Adrenal gland (tissue), 12 donors: Measurements from ENCODE around the gene NLRP2B. TPM values are rescaled to one million over a fixed set of nuclear protein-coding genes. Genes with fewer than 3 reads are reported as not detected.

Experiments
- DNase-seq, 7 donors: peaks; one replicate each; pipeline ENCODE4 v3.0.0-alpha.2; 2019 to 2020
- H3K27ac ChIP-seq, 5 donors: fragments of 200-600 bp; sonication (generic) in 4 of 5; 1 replicate in 3 of 5; 2 replicates in 2 of 5; pipeline versions ENCODE4 v1.5.1 to v1.8.0; 2016 to 2020; ENCODE audit warnings: mild to moderate bottlenecking in 1 of 5
- H3K27me3 ChIP-seq: fragments of 200-600 bp; 2 replicates; pipeline ENCODE4 v1.8.0; 2021
- H3K36me3 ChIP-seq, 2 donors: fragments of 200-600 bp; replicated peaks in 1 of 2; 1 replicate in 1 of 2; 2 replicates in 1 of 2; pipeline versions ENCODE4 v1.5.1 to v1.8.0; 2018 to 2022
- H3K4me1 ChIP-seq, 2 donors: fragments of 200-600 bp; replicated peaks in 1 of 2; 1 replicate in 1 of 2; 2 replicates in 1 of 2; pipeline versions ENCODE4 v1.5.1 to v1.8.0; 2018 to 2021
- H3K4me3 ChIP-seq, 4 donors: fragments of 200-600 bp; sonication (generic) in 3 of 4; one replicate each; pipeline ENCODE4 v1.5.1; 2016 to 2018
- H3K9me3 ChIP-seq, 3 donors: fragments of 200-600 bp; sonication (generic) in 1 of 3; replicated peaks in 1 of 3; 1 replicate in 2 of 3; 2 replicates in 1 of 3; pipeline versions ENCODE4 v1.5.1 to v1.8.0; 2016 to 2021
- POLR2A ChIP-seq, 2 donors: fragments of 450-650 bp; IDR thresholded peaks; one replicate each; pipeline ENCODE4 v1.6.1; 2017; ENCODE audit warnings: antibody characterized with exemption in 2 of 2, mild to moderate bottlenecking in 2 of 2, moderate library complexity in 1 of 2
- WGBS, 4 donors: extraction: QIAGEN DNeasy Blood & Tissue Kit in 2 of 4; methylation state at CpG; one replicate each; pipeline versions ENCODE4 v1.1.5 to v1.1.7; 2013 to 2017; 5-methylcytosine and 5-hydroxymethylcytosine counted together
- intact Hi-C, 2 donors: fragments of 100-400 bp; cut with DNase I; formaldehyde crosslinking; loops; one replicate each; pipeline versions ENCODE4 v1.14.1 to v1.15.0; 2022 to 2023
- polyA plus RNA-seq, 3 donors: library from polyadenylated mRNA; stranded (reverse); fragments of 200-250 nt in 2 of 3; fragments of 350-450 nt in 1 of 3; fragmentation: Illumina TruSeq in 1 of 3; extraction: RNeasy Lipid Tissue Mini Kit (QIAGEN cat#74804) in 1 of 3; gene quantifications; one replicate each; pipeline ENCODE4 v1.2.3, GENCODE V29; 2013 to 2014
- total RNA-seq, 9 donors: library from RNA; depleted of rRNA in 4 of 9; stranded (reverse); fragments of >200 nt in 4 of 9; fragments of 120-200 nt in 1 of 9; fragmentation: NEBNext Ultra II Directional in 1 of 9; extraction: Animal tissue kit (Norgen Biotek cat#: 25700) in 1 of 9; gene quantifications; one replicate each; pipeline versions ENCODE4 v1.1.0 to v1.2.4, GENCODE V29; 2013 to 2023
- TF ChIP-seq, protein P1 (sequence below), 6 experiments: fragments of 450-650 bp in 4 of 6; fragments of 200-600 bp in 2 of 6; sonication (generic) in 1 of 6; IDR thresholded peaks; 1 replicate in 5 of 6; 2 replicates in 1 of 6; pipeline versions ENCODE4 v1.5.1 to v1.8.0; 2016 to 2021; ENCODE audit warnings: antibody characterized with exemption in 6 of 6, mild to moderate bottlenecking in 2 of 6, moderate library complexity in 1 of 6
- donor health status: healthy with polysubstance abuse.
- donor health status: Bipolar disorder and iron deficiency.
- donor health status: DM: yes; HTN: yes; CAD: no.
- donor health status: DM: no; HTN: no; CAD: no.
- donor health status: DM: no; HTN: no; CAD: no.
- donor health status: DM: yes; HTN: yes; CAD: no.

Gene NLRP2B
- total and polyA plus RNA-seq, 12 donors, result 0.24 TPM; not detected in 11

DNA sequence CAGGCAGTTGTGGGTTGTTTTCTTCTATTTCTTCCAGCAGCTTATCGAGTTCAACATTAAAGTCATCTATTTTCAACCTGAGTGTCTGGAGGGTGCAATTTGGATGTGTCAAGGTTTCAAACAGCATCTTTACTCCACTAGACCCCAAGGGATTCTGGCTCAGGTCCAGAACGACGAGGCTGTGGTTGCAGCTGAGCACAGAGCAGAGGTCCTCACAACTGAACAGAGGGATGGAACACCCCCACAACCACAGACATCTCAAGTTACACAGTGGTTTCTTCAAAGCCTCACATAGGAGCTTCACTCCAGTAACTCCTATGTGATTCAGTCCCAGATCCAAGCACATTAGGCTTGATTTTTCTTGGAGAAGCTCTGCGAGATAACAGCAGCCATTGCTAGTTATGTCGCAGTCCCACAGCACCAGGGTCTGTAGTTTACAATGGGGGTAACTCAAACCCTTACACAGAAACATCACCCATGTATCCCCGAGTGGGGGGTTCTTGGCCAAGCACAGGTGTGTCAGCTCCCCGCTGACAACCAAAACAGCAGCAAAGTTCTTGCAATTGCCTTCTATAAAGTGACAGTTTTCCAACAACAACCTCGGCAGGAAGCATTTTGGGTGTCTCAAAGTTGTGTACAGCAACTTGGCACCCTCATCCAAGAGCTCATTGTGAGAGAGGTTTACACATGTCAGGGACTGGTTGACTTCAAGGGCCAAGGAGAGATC lies 2.8 kb downstream of the NLRP2B start:
- no peak overlapping the region for H3K27ac ChIP-seq
- no peaks in the 10 kb centered on the region for H3K36me3 ChIP-seq
- TF ChIP-seq POLR2A (IDR thresholded peaks at IDR 0.05), result no peak
- TF ChIP-seq, protein P1, sequence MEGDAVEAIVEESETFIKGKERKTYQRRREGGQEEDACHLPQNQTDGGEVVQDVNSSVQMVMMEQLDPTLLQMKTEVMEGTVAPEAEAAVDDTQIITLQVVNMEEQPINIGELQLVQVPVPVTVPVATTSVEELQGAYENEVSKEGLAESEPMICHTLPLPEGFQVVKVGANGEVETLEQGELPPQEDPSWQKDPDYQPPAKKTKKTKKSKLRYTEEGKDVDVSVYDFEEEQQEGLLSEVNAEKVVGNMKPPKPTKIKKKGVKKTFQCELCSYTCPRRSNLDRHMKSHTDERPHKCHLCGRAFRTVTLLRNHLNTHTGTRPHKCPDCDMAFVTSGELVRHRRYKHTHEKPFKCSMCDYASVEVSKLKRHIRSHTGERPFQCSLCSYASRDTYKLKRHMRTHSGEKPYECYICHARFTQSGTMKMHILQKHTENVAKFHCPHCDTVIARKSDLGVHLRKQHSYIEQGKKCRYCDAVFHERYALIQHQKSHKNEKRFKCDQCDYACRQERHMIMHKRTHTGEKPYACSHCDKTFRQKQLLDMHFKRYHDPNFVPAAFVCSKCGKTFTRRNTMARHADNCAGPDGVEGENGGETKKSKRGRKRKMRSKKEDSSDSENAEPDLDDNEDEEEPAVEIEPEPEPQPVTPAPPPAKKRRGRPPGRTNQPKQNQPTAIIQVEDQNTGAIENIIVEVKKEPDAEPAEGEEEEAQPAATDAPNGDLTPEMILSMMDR (IDR thresholded peaks at IDR 0.05), result no peak
- no peak overlapping the region for H3K4me3 ChIP-seq
- DNase-seq, result no peak
- H3K9me3 ChIP-seq, result no peaks in the 10 kb centered on the region
- H3K27me3 ChIP-seq, result peaks cover 6% of the 10 kb centered on the region
- WGBS, 4 donors, result 68 to 73% (median 72%) methylated on average over 3 to 8 of the region's 8 CpGs
- intact Hi-C loops, result no loop called here
- no peaks in the 10 kb centered on the region for H3K4me1 ChIP-seq

DNA sequence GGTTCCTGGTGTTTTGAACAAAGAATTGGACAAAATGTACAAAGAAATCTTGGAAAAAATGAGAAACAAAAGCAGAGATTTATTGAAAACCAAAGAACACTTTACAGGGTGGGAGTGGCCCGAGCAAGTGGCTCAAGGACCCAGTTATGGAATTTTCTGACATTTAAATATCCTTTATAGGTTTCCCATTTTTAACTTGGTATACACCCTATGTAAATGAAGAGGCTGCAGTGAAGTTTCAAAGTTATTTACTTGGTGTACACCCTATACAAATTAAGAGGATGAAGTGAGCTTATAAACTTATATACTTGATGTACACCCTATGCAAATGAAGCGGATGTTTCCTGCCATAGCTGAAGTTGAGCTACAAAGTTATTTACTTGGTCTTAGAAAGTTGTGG lies 4.7 kb downstream of the NLRP2B start:
- no peak for DNase-seq
- no peak overlapping the region for H3K27ac ChIP-seq
- H3K9me3 ChIP-seq, result no peaks in the 10 kb centered on the region
- H3K4me3 ChIP-seq, result no peak overlapping the region
- H3K36me3 ChIP-seq, result no peaks in the 10 kb centered on the region
- H3K27me3 ChIP-seq, result peaks cover 4% of the 10 kb centered on the region
- H3K4me1 ChIP-seq, result no peaks in the 10 kb centered on the region
- intact Hi-C loops, result no loop called here
- TF ChIP-seq POLR2A (IDR thresholded peaks at IDR 0.05), result no peak
- TF ChIP-seq, protein P1 (IDR thresholded peaks at IDR 0.05), result no peak
- 74 to 80% (median 77%) methylated on average over 2 of the region's 2 CpGs for WGBS, 4 donors

GRCh38 chrX:57674861-57675260 lies 5.2 kb downstream of the NLRP2B start:
- DNase-seq, result no peak
- no peaks in the 10 kb centered on the region for H3K4me1 ChIP-seq
- H3K4me3 ChIP-seq, result no peak overlapping the region
- no peaks in the 10 kb centered on the region for H3K36me3 ChIP-seq
- no peaks in the 10 kb centered on the region for H3K9me3 ChIP-seq
- TF ChIP-seq, protein P1 (IDR thresholded peaks at IDR 0.05), result no peak
- no peak for TF ChIP-seq POLR2A (IDR thresholded peaks at IDR 0.05)
- WGBS, 4 donors, result 67 to 82% (median 69%) methylated on average over 5 of the region's 5 CpGs
- no peak overlapping the region for H3K27ac ChIP-seq
- H3K27me3 ChIP-seq, result no peaks in the 10 kb centered on the region
- intact Hi-C loops, result no loop called here

DNA sequence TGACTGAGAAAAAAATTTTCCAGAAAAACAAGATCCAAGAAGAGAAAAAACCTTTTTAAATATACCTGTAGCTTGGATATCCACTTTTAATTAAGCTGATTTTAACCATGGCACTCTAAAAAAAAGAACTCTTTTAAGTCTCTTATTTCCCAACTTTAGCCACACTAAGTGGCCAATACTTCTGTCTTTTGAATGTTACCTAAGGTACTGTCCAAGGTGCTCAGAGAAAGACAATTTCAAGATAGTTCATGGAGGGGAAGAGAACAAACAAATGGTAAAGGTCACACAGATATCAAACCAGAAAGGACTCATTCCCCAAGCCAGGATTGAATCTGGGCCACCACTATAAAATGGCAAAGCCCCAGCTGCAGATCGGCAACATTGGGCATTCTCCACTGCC lies 10.1 kb downstream of the NLRP2B start:
- Histone ChIP-seq H3K4me3 (no peak overlapping the region), H3K9me3 (no peaks in the 10 kb centered on the region), H3K27me3 (peaks cover 8% of the 10 kb centered on the region), H3K36me3 (no peaks in the 10 kb centered on the region), H3K27ac (no peak overlapping the region), H3K4me1 (no peaks in the 10 kb centered on the region)
- intact Hi-C loops, result no loop called here
- WGBS, 4 donors, result 72 to 100% (median 76%) methylated on average over 1 of the region's 1 CpG
- DNase-seq, result no peak
- TF ChIP-seq, protein P1 (IDR thresholded peaks at IDR 0.05), result no peak
- no peak for TF ChIP-seq POLR2A (IDR thresholded peaks at IDR 0.05)
